Immature natural killer cell (primary cell): Measurements from ENCODE around the gene CAV1. TPM values are rescaled to one million over a fixed set of nuclear protein-coding genes. Genes with fewer than 3 reads are reported as not detected.

ENCODE experiments used
- DNase-seq, 3 donors: peaks; one replicate each; pipeline ENCODE4 v3.0.0; 2022; ENCODE audit warnings: mixed read lengths in 1 of 3
- H3K27ac Mint-ChIP-seq, 6 donors: one replicate each; pipeline ENCODE4 v1.8.0; 2020; ENCODE audit warnings: mixed read lengths in 6 of 6, mild to moderate bottlenecking in 5 of 6, inconsistent platforms in 4 of 6, moderate library complexity in 3 of 6
- H3K27me3 Mint-ChIP-seq, 3 donors: one replicate each; pipeline ENCODE4 v1.8.0; 2020 to 2021; ENCODE audit warnings: low read depth in 3 of 3, mild to moderate bottlenecking in 3 of 3, mixed read lengths in 3 of 3, moderate library complexity in 3 of 3, inconsistent platforms in 1 of 3
- H3K36me3 Mint-ChIP-seq, 3 donors: one replicate each; pipeline ENCODE4 v1.8.0; 2020; ENCODE audit warnings: mixed read lengths in 3 of 3, inconsistent platforms in 2 of 3, mild to moderate bottlenecking in 2 of 3
- H3K4me1 Mint-ChIP-seq, 2 donors: one replicate each; pipeline ENCODE4 v1.8.0; 2020; ENCODE audit warnings: inconsistent platforms in 2 of 2, mild to moderate bottlenecking in 2 of 2, mixed read lengths in 2 of 2, moderate library complexity in 1 of 2
- H3K4me3 Mint-ChIP-seq, 5 donors: one replicate each; pipeline ENCODE4 v1.8.0; 2020; ENCODE audit warnings: mild to moderate bottlenecking in 5 of 5, mixed read lengths in 5 of 5, inconsistent platforms in 3 of 5, moderate library complexity in 3 of 5
- H3K9me3 Mint-ChIP-seq, 6 donors: one replicate each; pipeline ENCODE4 v1.8.0; 2020; ENCODE audit warnings: mild to moderate bottlenecking in 6 of 6, mixed read lengths in 6 of 6, inconsistent platforms in 4 of 6, moderate library complexity in 3 of 6
- polyA plus RNA-seq, 3 donors: library from polyadenylated mRNA; unstranded; fragments of 300-500 nt; fragmentation: Illumina TruSeq; gene quantifications; one replicate each; pipeline ENCODE4 v1.2.3, GENCODE V29; 2021

CAV1 gene
- polyA plus RNA-seq, 3 donors from 2014 or later: 0.53 to 2.2 TPM; not detected in 1

DNA sequence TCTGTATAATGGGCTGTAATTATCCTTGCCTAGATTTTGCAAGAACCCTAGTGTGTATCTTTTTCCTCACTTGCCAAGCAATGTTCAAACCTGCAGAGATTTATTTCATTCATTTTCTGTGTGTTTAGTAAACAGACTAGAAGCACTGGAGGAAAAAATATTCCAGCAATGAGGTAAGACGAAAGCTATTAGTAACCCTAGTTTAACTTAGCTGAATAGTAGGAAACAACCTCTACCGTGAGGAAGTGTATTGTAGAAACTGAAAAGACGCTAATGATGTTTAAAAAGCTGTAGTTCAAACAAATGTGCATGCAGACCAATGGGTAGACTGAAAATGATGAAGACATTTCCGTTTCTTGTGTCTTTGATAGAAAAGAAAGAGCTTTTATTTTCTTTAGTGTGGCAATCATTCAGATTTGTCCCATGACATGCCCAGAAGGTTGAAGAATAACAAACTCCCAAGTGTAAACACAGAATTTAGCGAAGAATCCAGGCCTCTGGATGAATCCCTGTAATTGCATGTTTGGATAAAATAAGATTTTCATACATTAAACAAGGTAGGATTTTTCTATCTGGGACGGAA lies 20.7 kb downstream of the CAV1 start:
- no peak for DNase-seq
- no peak overlapping the region for H3K27ac Mint-ChIP-seq
- no peak overlapping the region for H3K4me3 Mint-ChIP-seq
- peaks cover 0 to 7% (median 0%) of the 10 kb centered on the region in 3 donors for H3K27me3 Mint-ChIP-seq
- H3K36me3 Mint-ChIP-seq: no peaks in the 10 kb centered on the region
- no peaks in the 10 kb centered on the region for H3K9me3 Mint-ChIP-seq
- no peaks in the 10 kb centered on the region for H3K4me1 Mint-ChIP-seq

DNA sequence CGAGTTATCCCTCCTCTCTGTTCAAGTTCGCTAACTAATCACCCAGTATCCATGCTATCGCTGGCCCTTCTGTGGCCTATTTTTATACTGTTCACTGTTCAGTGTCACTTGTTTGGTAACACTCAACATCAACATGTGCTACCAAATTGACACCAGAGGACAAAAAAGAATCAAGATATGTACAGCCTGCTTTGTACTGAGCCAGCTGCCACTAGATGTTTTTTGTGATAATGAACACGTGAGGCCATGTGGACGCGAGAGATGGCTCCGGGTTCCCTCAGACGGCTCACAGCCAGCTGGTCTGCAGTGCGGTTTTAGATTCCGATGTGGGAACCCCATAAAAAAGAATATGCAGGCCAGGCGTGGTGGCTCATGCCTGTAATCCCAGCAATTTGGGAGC lies 21.2 kb downstream of the CAV1 start:
- Mint-ChIP-seq H3K4me1 (no peaks in the 10 kb centered on the region), H3K36me3 (no peaks in the 10 kb centered on the region), H3K9me3 (no peaks in the 10 kb centered on the region)

DNA sequence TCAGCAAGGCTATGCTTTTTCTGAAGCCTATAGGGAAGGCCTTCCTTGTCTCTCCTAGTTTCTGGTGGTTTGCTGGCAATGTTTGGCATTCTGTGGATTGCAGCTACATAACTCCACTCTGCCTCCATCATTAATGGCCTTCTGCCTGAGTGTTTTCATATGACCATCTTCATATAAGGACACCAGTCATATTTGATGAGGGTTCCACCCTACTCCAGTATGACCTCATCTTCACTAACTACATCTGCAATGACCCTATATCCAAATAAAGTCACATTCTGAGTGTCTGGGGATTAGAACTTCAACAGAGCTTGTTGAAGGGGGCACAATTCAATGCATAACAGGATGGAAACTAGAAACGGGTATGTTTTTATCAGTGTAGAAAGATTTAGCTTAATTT lies 22.1 kb downstream of the CAV1 start:
- no peak overlapping the region for H3K4me3 Mint-ChIP-seq
- no peak overlapping the region for H3K27ac Mint-ChIP-seq
- H3K9me3 Mint-ChIP-seq: no peaks in the 10 kb centered on the region
- no peak for DNase-seq
- peaks cover 0 to 8% (median 0%) of the 10 kb centered on the region in 3 donors for H3K27me3 Mint-ChIP-seq
- no peaks in the 10 kb centered on the region for H3K4me1 Mint-ChIP-seq
- H3K36me3 Mint-ChIP-seq: no peaks in the 10 kb centered on the region

More for the DNA sequence above, 21.2 kb downstream of the CAV1 start:
- DNase-seq: no peak
- Mint-ChIP-seq H3K27ac (no peak overlapping the region), H3K27me3 (peaks cover 0 to 7% (median 0%) of the 10 kb centered on the region in 3 donors), H3K4me3 (no peak overlapping the region)

DNA sequence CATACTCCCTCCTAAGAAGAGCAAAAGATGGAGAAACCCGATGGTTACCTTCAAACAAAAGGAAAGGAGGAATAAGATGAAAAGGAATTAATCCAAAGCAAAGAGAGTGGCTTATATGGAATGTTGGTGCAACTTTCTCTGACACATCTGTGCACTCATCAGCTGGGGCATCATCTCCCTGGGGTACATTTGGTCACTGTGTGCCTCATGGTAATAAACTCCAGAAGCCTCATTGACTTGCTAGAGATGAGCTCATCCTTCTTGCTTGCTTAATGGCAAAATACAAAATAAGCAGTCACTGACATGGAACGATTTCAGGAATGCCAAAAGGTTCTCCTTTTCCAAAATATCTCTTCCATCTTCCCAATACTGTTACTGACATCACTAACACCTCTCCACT lies 22.5 kb downstream of the CAV1 start:
- H3K27ac Mint-ChIP-seq: no peak overlapping the region
- H3K27me3 Mint-ChIP-seq: peaks cover 0 to 8% (median 0%) of the 10 kb centered on the region in 3 donors
- H3K4me1 Mint-ChIP-seq: no peaks in the 10 kb centered on the region
- H3K9me3 Mint-ChIP-seq: no peaks in the 10 kb centered on the region
- DNase-seq: no peak
- no peaks in the 10 kb centered on the region for H3K36me3 Mint-ChIP-seq
- H3K4me3 Mint-ChIP-seq: no peak overlapping the region

DNA sequence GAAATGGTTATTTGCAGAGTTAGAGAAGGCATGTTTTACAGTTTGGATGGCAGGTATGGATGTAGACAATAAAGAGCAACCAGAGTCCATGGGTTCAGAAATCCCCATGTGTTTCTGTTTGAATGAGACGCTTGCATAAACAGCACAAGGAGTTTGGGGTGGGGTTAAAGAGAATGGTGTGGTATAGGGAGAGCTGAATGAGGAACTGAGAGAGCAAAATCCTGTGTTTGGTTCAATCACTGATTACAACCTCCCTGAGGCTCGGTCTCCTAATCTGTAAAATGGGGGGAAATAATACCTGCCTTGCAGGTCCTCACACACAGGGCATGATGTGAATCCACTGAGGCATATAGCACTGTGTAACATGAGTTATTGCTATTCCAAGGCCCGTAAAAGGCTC lies 23.7 kb downstream of the CAV1 start:
- Mint-ChIP-seq H3K36me3 (no peaks in the 10 kb centered on the region), H3K4me1 (no peaks in the 10 kb centered on the region), H3K27me3 (peaks cover 0 to 8% (median 0%) of the 10 kb centered on the region in 3 donors), H3K27ac (no peak overlapping the region), H3K9me3 (no peaks in the 10 kb centered on the region), H3K4me3 (no peak overlapping the region)
- no peak for DNase-seq

DNA sequence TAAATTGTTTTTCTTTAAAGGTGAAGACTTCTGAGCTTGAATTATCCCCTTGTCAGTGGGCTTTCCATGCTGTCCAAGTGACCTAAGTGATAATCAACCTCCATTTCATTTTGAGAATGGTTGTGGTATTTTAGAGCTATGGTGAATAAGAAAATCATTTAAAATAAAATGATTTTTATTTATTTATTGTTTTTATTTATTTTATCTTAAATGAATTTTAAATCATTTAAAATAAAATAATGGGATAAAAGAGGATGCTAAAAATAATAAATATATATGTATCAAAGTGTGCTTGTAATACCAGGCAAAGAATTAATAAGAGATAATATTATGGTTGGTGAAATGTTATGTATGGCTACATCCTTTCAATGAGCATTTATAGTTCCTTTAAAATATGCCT lies 24.5 kb downstream of the CAV1 start:
- DNase-seq: no peak
- Mint-ChIP-seq H3K27ac (no peak overlapping the region), H3K4me3 (no peak overlapping the region), H3K4me1 (no peaks in the 10 kb centered on the region), H3K9me3 (no peaks in the 10 kb centered on the region), H3K27me3 (peaks cover 0 to 12% (median 4%) of the 10 kb centered on the region in 3 donors), H3K36me3 (no peaks in the 10 kb centered on the region)

DNA sequence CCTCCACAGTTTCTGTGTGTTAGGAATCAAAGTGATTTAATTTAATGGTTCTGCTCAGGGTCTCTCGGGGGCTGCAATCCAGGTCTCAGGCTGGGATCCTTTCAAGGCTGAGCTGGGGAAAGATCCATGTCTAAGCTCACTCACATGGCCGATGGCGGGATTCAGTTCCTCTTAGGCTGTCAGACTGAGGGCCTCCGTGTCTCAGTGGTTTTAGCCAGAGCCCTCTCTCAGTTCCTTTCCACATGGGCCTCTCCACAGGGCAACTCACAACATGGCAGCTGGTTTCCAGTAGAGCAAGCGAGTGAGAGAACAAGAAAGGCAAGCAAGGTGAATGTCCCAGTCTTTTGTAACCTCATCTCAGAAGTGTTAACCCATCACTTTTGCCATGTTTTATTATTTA lies 26.9 kb downstream of the CAV1 start:
- no peaks in the 10 kb centered on the region for H3K9me3 Mint-ChIP-seq
- no peaks in the 10 kb centered on the region for H3K36me3 Mint-ChIP-seq
- H3K4me3 Mint-ChIP-seq: no peak overlapping the region
- no peak for DNase-seq
- peaks cover 0 to 12% (median 4%) of the 10 kb centered on the region in 3 donors for H3K27me3 Mint-ChIP-seq
- H3K27ac Mint-ChIP-seq: no peak overlapping the region
- no peaks in the 10 kb centered on the region for H3K4me1 Mint-ChIP-seq

DNA sequence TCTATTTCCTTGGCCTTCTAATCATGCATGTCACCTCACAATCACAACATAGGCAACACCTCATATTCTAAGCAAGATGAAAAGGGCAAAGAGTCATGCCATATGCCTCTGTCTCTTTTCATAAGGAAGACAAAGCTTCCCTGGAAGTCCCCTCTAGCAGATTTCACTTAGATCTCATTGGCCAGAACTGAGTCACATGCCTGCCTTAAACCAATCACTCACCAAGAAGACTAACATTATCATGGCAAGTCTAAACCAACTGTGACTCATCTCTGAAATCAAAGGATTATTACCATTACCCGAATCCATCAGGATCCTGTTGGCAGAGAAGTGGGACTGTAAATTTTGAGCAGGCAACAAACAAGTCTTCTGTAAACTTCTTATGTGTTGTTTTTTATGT lies 27.8 kb downstream of the CAV1 start:
- DNase-seq: no peak
- no peaks in the 10 kb centered on the region for H3K36me3 Mint-ChIP-seq
- no peak overlapping the region for H3K4me3 Mint-ChIP-seq
- no peaks in the 10 kb centered on the region for H3K9me3 Mint-ChIP-seq
- H3K27me3 Mint-ChIP-seq: peaks cover 2 to 12% (median 4%) of the 10 kb centered on the region in 3 donors
- H3K4me1 Mint-ChIP-seq: no peaks in the 10 kb centered on the region
- H3K27ac Mint-ChIP-seq: no peak overlapping the region

DNA sequence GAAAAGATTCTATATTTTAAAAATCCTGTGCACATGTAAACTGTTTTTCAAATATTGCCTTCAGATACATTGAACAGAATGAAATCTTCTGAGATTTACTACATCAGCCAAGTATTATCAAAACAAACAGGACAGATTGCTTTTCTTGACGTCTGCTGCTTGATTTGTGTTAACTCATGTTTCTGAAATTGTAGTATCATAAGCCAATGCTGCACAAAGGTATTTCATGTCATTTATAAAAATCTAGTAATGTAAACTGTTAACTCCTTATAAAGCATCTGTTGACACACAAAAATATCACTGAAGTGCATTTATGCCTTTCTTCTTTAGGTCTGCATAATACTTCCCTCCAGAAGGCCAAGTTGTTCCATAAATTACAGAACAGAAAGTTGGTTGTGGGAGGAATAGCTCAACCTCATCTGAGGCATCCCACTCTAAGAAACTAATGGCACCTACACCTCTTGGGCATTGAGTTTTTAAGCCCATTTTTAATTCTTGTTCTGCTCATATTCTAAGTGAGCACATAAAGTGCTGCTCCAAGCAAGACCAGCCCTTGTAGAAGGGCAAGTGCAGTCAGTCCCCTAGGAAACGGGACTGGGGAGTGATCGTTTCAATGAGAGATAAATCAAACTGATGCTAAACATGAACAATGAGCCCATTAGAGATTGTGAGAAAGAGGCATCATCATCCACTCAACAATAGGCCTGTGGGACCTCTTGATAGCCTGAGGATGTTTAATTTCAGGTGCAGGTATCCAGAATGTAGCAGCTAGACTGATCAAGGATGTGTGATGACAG lies 28.5 kb downstream of the CAV1 start:
- H3K4me3 Mint-ChIP-seq: no peak overlapping the region
- no peak for DNase-seq
- H3K27me3 Mint-ChIP-seq: peaks cover 3 to 11% (median 4%) of the 10 kb centered on the region in 3 donors
- H3K27ac Mint-ChIP-seq: no peak overlapping the region
- H3K9me3 Mint-ChIP-seq: no peaks in the 10 kb centered on the region
- H3K4me1 Mint-ChIP-seq: no peaks in the 10 kb centered on the region
- no peaks in the 10 kb centered on the region for H3K36me3 Mint-ChIP-seq

DNA sequence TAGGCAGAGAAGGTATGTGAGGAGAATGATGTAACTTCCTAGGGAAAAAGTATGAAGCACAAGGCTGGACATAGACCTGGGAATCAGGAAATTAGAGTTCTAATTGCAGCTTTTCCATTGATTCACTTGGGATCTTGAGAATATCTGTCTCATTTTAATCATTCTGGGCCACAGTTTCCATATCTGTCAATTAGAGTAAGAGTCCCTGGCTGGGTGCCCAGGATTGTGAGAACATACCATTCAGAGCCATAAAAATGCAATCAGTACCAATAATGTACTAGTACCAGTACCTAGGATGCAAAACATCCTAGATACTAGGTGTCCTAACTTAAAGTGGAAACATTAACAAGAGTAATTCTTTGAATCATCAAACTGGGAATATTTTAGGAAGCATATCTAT lies 29.6 kb downstream of the CAV1 start:
- no peaks in the 10 kb centered on the region for H3K9me3 Mint-ChIP-seq
- peaks cover 3 to 7% (median 4%) of the 10 kb centered on the region in 3 donors for H3K27me3 Mint-ChIP-seq
- no peak overlapping the region for H3K27ac Mint-ChIP-seq
- H3K36me3 Mint-ChIP-seq: no peaks in the 10 kb centered on the region
- H3K4me3 Mint-ChIP-seq: no peak overlapping the region
- no peaks in the 10 kb centered on the region for H3K4me1 Mint-ChIP-seq
- no peak for DNase-seq

DNA sequence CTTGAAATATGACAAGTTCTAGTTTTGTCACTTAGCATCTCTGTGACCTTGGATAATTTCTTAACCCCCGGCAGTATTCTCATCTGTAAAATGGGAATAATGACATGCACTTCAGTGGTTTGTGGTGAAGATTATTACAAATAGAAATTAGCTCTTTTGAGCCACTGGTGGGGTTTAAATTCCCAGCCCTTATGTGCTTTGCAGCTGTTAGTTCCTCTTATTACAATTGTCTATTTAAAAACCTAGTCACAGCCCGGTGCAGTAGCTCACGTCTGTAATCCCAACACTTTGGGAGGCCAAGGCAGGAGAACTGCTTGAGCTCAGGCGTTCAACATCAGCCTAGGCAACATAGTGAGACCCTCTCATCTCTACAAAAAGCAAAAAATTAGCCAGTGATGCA lies 30.1 kb downstream of the CAV1 start:
- Mint-ChIP-seq H3K36me3 (no peaks in the 10 kb centered on the region), H3K27ac (no peak overlapping the region), H3K4me1 (no peaks in the 10 kb centered on the region), H3K4me3 (no peak overlapping the region), H3K9me3 (no peaks in the 10 kb centered on the region), H3K27me3 (peaks cover 3 to 7% (median 4%) of the 10 kb centered on the region in 3 donors)
- no peak for DNase-seq

DNA sequence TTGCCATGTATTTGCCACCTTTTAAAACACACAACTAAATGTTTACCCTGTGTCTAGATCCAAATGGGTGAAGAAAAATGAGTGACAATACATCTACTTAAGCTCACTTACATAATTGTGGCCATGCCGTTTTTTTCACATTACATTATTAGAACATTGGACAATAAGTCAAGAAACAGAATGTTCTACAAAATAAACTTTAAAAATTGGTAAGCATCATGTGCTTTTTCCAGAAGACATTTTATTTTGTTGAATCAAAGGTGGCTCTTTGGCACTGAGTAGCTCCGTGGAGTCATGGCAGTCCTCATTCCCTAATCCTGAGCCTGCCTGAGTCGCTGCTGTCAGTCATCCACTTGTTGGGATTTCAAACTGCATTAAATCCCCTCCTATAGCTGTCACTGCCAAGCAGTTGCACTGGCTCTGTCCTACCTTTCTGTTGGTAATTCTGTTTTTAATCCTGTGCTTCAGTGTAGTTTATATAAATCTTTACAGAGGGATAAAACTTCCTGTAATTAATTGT lies 32.3 kb downstream of the CAV1 start:
- Mint-ChIP-seq H3K36me3 (no peaks in the 10 kb centered on the region), H3K27me3 (peaks cover 3 to 6% (median 4%) of the 10 kb centered on the region in 3 donors)

DNA sequence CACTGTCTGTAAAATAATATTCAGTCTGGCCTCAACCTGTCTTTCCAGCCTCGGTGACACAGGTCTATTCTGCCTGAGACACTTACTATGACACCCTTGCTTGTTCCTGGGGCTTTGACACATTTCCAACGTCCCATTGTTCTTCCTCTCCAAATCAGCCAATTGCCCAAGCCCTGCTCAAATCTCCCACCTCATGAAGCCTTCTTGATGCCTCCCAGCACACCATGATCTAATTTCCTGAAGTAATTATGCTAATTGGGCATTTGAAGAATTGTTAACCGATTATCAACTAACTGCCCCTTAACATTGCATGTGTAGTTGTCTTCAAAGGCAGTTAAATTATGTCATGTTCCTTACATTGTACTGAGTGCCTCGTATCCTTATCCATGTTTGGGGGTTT lies 33.1 kb downstream of the CAV1 start:
- DNase-seq: no peak
- Mint-ChIP-seq H3K27me3 (peaks cover 3 to 6% (median 4%) of the 10 kb centered on the region in 3 donors), H3K4me1 (no peaks in the 10 kb centered on the region), H3K4me3 (no peak overlapping the region), H3K27ac (no peak overlapping the region), H3K36me3 (no peaks in the 10 kb centered on the region), H3K9me3 (peaks cover 0 to 2% (median 0%) of the 10 kb centered on the region in 6 donors)

More for the DNA sequence above, 32.3 kb downstream of the CAV1 start:
- no peaks in the 10 kb centered on the region for H3K4me1 Mint-ChIP-seq
- DNase-seq: no peak
- peaks cover 0 to 2% (median 0%) of the 10 kb centered on the region in 6 donors for H3K9me3 Mint-ChIP-seq
- H3K4me3 Mint-ChIP-seq: no peak overlapping the region
- H3K27ac Mint-ChIP-seq: no peak overlapping the region
